NCI-H82 (cell line): ENCODE data around the gene GALNT10.

Experiments used
- DNase-seq: peaks from one replicate; lab custom pipeline; 2025; lab: John Stamatoyannopoulos, UW

GALNT10 gene

DNA sequence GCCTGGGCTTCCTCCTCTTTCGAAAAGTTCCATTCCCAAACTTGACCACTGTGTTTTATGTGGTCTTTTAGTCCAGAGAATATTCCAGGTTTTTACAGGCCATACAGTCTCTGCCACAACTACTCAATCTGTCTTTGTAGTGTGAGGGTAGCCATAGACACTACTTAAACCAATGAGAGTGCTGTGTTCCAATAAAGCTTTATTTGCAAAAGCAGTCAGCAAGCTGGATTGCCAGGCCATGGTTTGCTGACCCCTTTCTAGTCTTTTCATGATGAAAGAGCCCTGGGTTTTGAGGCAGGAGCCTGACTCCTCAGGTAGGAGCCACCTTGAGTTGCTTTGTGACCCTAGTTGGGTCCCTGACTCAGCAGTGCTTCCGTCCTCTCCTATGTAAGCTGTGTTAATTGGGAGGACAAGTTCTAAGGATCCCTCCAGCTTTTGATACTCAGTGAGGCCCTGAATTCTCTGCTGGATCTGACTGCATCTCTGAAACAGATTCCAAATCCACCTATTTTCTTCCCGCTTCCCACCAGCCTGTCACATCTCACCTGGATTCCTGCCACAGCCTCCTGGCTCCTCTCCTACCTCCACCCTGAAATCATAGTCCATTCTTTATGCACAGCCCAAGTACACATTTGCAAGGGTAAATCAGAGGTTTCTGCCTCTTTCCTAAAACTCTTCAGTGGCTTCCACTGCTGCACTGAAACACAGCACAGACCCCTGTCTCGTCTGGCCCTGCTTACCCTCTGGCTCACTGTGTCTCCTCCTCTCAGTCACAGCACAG is 13.5 kb downstream of the GALNT10 start:
- no peak for DNase-seq

DNA sequence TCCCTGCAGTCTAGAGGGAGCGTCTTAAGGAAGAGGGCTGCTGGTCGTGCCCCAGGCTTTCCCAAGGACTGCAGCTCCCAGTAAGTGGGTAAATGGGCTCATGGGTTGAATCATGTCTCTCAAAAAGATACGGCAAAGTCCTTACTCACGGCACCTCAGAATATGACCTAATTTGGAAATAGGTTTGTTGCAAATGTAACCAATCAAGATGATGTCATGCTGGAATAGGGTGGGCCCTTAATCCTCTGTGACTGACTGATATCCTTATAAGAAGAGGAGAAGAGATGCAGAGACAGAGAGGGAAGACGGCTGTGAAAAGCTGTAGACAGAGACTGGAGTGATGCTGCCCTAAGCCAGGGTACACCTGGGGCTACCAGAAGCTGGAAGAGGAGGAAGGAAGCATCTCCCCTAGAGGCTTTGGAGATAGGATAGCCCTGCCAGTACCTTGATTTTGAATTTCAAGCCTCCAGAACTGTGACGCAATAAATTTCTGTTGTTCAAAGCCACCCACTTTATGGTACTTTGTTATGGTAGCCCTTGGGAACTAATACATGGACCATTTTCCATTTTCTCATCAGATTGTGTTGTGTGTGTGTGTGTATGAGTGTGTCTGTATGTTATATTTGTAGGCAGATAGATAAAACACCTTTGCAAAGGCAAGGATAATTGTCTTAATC is 15.0 kb downstream of the GALNT10 start:
- peak; percentile 9 for DNase-seq

- peak; percentile 61 for DNase-seq
These were observed 15.8 kb downstream of the GALNT10 start for GRCh38 chr5:154206311-154206710.

GRCh38 chr5:154207204-154207603 is 16.7 kb downstream of the GALNT10 start:
- no peak for DNase-seq

GRCh38 chr5:154209591-154210081 is 19.1 kb downstream of the GALNT10 start:
- peak; percentile 67 for DNase-seq

GRCh38 chr5:154210163-154210562 is 19.6 kb downstream of the GALNT10 start:
- no peak for DNase-seq

DNA sequence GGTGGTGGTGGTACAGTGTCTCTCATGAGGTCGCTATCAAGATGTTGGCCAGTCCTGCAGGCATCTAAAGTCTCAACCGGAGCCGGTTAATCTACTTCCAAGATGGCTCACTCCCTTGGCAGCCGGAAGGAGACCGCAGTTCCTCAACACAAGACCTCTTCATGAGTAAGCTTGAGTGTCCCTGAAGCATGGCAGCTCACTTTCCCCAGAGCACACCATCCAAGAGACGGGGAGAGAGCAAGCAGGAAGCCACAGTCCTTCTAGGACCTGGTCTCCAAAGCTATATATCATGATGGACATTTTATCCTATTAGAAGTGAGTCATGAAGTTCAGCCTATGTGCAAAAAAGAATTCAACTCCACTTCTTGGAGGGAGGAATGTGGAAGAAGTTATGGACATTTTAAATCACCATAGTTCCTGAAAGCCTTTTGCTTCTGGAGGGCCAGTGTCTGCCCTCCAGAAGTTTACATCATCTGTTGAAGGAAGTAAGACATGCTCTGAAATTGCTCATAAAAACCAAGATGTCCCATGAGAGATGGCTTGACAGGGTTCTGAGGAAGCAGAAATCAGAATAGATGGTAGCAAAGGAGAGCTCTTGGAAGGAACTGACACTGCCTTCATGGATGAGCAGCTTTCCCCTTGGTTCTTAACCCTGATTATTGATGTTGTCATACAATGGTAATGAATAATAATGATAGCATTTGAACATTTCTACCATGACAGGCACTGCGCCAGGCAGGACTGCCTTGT is 21.3 kb downstream of the GALNT10 start:
- no peak for DNase-seq

GRCh38 chr5:154213592-154213991 is 23.1 kb downstream of the GALNT10 start:
- no peak for DNase-seq

DNA sequence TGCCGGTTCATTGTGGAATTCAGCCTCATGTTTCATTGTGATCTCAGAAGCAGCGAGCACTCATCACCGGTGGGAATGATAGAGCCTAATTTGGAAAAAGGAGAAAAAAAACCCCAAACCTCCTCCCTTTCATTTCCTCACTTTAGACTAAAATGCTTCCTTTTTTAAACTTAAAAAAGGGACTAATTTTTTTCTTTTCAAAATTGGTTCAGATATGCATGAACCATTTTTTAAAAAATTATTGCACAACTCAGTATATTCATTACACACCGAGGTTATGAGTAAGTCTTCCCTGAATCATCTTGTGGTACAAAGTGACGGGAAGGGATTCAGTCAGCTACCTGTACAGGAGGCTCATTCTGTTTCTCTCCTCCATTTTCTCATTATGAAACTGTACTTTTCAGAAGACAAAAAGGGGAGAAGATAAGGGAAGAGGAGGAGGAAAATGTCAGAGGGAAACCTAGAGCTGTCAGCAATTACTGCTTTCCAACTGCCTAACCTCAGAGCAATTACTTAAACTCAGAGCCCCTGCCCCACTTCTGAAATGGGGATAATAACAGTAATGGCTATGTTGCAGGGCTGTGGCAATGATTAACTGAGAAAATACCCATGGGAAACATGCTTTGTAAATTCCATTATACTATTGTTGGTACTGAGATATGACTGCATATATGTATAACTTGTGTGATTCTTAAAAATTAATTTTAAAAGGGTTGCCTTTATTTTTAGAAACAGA is 24.0 kb downstream of the GALNT10 start:
- DNase-seq, result no peak

DNA sequence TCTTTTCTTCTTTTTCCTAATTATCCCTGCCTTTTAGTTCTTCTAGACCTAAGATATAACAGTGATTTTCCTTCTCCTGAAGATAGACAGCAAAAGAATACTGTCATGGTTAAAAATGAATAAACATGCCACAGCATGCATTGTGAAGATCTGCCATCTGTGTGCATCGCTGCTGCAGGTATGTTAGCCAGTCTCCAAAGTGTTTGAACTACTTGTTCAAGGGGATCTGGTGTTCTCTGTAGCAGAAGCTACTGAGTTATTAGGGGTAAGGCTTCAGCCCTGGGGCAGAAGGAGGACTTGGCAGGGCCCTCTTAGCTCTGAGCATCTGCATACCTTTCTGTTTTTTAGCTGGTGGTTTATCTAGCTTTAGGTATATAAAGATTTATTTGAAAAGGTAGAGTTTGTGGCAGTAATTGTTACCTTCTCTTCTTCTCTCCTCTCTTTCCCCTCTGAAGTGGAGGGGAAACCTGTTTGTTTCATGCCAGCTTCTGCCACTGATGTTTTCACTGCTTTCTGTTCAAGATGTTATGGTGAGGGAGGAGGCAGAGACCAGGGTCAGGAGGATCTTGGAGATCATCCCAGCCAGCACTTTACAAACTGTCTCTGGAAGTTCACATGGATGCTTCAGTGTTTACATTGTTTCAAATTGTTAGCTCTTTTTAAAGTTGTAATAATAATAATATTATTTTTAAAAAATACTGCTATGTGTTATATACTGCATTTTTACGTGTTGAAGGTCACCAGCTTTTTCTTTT is 25.2 kb downstream of the GALNT10 start:
- peak; percentile 11 for DNase-seq

GRCh38 chr5:154217462-154217861 is 26.9 kb downstream of the GALNT10 start:
- no peak for DNase-seq

DNA sequence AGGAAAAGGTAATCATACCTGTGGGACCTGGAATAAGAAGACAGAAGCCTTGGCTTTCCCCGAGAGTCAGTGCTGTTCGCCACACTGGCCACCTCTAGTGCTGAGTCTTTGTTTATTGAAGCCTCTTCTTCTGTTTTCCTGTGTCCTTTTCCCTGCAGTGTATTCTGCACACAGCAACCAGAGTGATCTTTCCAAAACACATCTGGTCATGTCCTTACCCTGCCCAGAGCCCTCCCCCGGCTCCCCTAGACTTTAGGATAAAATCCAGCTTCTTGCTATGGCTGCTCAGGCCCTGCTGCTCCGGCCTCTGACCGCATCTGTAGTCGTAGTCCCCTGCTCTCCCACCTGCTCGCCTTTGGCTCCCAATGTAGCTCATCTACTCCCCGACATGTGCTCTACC is 28.3 kb downstream of the GALNT10 start:
- no peak for DNase-seq

- DNase-seq, result no peak
These were observed 30.1 kb downstream of the GALNT10 start for GRCh38 chr5:154220625-154221024.

DNA sequence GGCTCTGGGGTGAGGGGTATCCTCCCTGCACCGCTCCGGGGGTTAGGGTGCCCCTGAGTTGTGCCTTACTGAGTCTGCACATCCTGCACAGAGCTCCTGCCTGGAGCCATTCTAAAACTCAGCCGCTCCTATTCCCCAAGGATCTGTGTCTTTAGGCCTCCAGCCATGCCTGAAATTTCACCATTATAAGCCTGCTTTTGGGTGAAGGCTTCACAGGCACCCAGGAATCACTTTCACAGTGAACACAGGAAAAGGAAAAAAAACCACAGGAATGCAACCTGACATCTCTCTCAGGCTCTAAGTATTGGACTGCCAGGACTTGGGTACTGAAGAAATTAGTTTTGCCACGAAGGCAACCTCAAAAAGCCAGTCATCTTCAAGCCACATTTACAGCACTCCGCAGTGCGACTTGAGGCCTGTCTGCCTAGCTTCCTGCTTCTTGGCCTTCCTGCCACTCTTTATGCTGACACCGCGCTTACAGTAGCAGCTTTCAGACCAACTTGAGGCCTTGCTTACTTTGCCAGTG is 30.9 kb downstream of the GALNT10 start:
- no peak for DNase-seq

DNA sequence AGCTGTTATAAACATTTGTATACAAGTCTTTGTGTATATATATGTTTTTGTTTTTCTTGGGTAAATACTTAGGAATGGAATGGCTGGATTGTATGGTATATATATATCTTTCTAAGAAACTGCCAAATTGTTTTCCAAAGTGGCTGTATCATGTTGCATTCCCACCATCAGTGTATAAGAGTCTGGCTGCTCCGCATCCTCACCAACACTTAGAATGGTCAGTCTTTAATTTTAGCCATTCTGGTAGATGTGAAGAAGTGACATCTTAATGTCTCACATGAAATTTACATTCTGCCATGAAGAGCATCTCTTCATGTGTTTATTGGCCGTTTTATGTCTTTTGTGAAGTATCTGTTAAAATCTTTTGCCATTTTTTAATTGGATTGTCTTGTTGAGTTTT is 31.9 kb downstream of the GALNT10 start:
- DNase-seq, result no peak

- peak; percentile 68 for DNase-seq
These were observed 32.8 kb downstream of the GALNT10 start for GRCh38 chr5:154223320-154223719.

DNA sequence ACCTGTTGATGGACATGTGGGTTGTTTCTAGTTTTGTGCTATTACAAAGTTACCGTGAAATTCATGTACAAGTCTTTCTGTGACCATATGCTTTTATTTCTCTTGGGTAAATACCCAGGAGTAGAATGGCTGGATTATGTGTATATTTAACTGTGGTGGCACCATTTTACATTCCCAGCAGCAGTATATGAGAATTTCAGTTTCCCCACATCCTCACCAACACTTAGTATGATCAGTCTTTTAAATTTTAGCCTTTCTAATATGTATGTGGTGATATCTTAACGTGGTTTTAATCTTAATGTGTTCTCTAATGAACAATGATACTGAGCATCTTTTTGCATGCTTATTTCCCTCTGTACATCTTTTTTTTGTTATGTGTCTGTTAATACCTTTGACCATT is 36.6 kb downstream of the GALNT10 start:
- no peak for DNase-seq

DNA sequence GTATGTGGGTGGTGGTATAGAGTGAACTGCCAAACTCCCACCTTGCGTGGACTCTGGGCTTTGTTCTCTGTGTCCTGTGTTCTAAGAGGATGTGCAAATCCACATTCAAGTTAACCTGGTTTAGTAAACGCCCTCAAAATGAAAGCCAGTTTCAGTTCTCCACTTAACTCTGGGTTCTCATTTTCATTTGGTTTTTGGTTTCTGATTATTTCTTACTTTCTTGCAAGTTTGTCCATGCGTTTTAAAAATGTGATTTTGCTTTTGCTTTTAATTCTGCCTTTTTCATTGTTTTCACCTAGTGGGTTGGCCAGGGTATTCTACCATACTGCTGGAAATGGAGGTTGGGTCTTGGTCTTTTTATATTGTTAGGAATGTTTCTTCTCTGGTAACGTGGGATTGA is 38.2 kb downstream of the GALNT10 start:
- DNase-seq, result no peak

DNA sequence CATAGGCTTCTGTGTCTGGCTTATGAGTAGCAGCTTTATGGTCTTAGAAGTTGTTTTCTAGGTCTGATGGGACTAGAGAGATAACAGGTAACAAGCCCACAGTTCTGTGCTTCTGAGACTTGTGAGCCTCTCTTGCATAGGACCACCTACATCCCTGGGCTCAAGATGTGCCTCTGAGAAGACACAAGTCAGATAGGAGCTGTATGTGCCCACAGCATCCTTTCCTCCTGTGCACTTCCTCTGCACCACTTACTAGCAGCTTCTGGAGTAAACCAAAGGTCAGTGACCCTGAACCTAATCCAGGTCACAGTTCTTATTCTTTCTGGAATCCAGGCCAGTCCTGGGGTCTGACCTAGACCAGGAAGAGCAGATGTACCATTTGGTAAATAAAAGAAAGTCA is 40.0 kb downstream of the GALNT10 start:
- DNase-seq, result no peak

GRCh38 chr5:154234551-154234950 is 44.0 kb downstream of the GALNT10 start:
- DNase-seq, result no peak

GRCh38 chr5:154236011-154236410 is 45.5 kb downstream of the GALNT10 start:
- DNase-seq, result peak; percentile 35
